ENCODE data around the gene TSR2.

DNA sequence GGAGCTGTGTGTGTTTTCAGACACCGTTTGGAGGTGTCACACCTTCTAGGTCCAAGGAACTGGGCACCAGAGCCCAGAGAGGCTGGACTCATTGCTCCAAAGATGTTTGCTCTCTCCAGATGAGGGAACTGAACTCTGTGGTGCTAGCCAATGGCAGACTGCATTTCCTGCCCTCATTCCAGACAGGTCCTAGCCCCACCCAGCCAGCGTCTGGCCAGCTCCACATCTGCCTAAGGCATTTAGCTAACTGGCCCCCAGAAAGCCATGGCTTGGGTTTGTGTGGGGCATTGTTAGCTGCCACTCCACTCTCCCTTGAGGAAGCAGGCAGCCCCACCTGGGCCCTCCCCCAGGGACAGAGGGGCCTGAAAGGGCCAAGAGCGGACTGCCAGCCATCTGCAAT is 44.5 kb downstream of the TSR2 start:
- TF ChIP-seq MAX (IDR thresholded peaks at IDR 0.05; ENCODE audit: low read depth, low read length) (no peak), POLR2A (IDR thresholded peaks at IDR 0.05; ENCODE audit: extremely low read depth, insufficient read length) (no peak)
- TF ChIP-seq, protein P1, sequence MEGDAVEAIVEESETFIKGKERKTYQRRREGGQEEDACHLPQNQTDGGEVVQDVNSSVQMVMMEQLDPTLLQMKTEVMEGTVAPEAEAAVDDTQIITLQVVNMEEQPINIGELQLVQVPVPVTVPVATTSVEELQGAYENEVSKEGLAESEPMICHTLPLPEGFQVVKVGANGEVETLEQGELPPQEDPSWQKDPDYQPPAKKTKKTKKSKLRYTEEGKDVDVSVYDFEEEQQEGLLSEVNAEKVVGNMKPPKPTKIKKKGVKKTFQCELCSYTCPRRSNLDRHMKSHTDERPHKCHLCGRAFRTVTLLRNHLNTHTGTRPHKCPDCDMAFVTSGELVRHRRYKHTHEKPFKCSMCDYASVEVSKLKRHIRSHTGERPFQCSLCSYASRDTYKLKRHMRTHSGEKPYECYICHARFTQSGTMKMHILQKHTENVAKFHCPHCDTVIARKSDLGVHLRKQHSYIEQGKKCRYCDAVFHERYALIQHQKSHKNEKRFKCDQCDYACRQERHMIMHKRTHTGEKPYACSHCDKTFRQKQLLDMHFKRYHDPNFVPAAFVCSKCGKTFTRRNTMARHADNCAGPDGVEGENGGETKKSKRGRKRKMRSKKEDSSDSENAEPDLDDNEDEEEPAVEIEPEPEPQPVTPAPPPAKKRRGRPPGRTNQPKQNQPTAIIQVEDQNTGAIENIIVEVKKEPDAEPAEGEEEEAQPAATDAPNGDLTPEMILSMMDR (IDR thresholded peaks at IDR 0.05; ENCODE audit: low read depth, low read length): no peak

Measured in NB4 (cell line).